ENCODE data around the gene RAET1G. TPM values are rescaled to one million over a fixed set of nuclear protein-coding genes. Genes with fewer than 3 reads are reported as not detected.

RAET1G gene
- total RNA-seq, 2 experiments from 2014 or later = not detected

DNA sequence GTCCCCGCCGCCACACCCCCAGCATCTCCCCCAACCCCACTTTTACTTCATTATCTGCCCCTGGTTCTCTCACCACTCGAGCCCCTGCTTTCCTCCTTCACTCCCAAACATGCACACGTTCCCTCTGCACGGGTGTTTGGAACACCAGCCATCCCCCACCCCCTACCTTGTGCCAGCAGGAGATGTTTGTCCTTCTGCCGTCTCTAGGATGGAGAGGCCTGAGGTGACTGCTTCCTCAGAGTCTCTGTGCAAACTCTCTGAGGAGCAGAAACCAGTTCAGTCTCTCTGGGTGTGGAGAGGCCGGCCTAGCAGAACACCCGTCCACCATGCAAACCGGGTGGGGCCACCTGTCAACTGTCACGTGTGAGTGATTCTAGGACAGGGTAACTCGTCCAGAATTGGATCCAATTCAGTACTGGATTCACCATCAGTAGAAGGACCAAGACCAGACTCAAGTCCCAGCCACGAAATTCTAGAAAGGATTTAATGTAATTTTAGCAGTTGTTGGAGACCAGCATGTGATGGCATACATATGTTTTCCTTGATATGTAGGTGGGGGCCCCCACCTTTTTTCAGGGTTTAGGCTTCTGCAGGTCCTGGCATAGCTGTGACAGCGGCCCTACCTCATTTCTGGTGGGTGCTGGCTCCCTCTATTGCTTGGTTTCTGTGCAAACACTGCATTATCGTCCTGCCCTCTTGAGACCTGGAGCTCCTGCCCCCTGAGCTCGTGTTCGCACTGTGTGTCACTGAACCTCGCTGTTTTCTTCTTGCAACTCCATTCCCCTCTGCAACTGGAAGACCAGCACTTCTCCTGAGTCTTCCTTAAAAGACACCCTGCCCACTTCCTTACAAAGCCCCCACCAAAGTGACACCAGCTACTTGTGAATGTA is 24.8 kb downstream of the RAET1G start, which contains the start of gene RAET1E:
Gene RAET1E, minus strand, starts transcription at position 259 of the 890 bp plus-strand sequence. CDS start 7,212 bp downstream, outside the sequence.
- no peak within 1 kb of the TSS for H3K4me3 ChIP-seq (ENCODE audit: low read depth, low read length, poor library complexity, severe bottlenecking)
- H3K4me2 ChIP-seq (ENCODE audit: low read length) = no peak within 1 kb of the TSS
- peak; percentile 62 for TF ChIP-seq CTCF (conservative IDR thresholded peaks at IDR 0.05; ENCODE audit: low read length)
- no peak for TF ChIP-seq EZH2phosphoT487 (IDR thresholded peaks at IDR 0.05; ENCODE audit: borderline replicate concordance, low read depth, low read length)
- no peaks in the 10 kb centered on the region for H4K20me1 ChIP-seq (ENCODE audit: insufficient read depth, low read length)
- H3K36me3 ChIP-seq (ENCODE audit: insufficient read depth, low read length) = no peaks in the 10 kb centered on the region
- POLR2A ChIA-PET = interaction anchor here (0.5 to 0.7 kb wide), 2 partner anchors 28 to 130 kb away, joined by 3 to 6 read pairs; no protein-coding TSS in a partner anchor
- CTCF ChIA-PET (ENCODE audit: unreplicated experiment) = interaction anchor here (0.6 kb wide), 1 partner anchor 173 kb away, joined by 3 read pairs; no protein-coding TSS in a partner anchor
- no peaks in the 10 kb centered on the region for H3K4me1 ChIP-seq (ENCODE audit: insufficient read depth, low read length, poor library complexity, severe bottlenecking)
- no peaks in the 10 kb centered on the region for H3K79me2 ChIP-seq (ENCODE audit: insufficient read depth, low read depth, low read length)
- H3K9me3 ChIP-seq (ENCODE audit: low read length) = no peaks in the 10 kb centered on the region
- BruUV-seq (replicated peaks) = no TSS peak
- DNase-seq (ENCODE audit: low spot score) = peak; percentile 35
- intact Hi-C loops (cut with micrococcal nuclease; ENCODE audit: unreplicated experiment) = loop anchor here (1.0 kb wide), 1 partner anchor 58 kb away; no protein-coding TSS in a partner anchor
- no peak within 1 kb of the TSS for H3K27ac ChIP-seq (ENCODE audit: low read depth, low read length, poor library complexity, severe bottlenecking)
- no peak within 1 kb of the TSS for H2AFZ ChIP-seq (ENCODE audit: low read length)
- H3K9me2 ChIP-seq (ENCODE audit: insufficient read depth, low read length) = no peaks in the 10 kb centered on the region

- Histone ChIP-seq H3K9me2 (ENCODE audit: insufficient read depth, low read length) (no peaks in the 10 kb centered on the region), H4K20me1 (ENCODE audit: insufficient read depth, low read length) (no peaks in the 10 kb centered on the region), H3K4me3 (ENCODE audit: low read depth, low read length, poor library complexity, severe bottlenecking) (no peak overlapping the region), H2AFZ (ENCODE audit: low read length) (no peak overlapping the region), H3K4me2 (ENCODE audit: low read length) (no peak overlapping the region), H3K79me2 (ENCODE audit: insufficient read depth, low read depth, low read length) (no peaks in the 10 kb centered on the region), H3K4me1 (ENCODE audit: insufficient read depth, low read length, poor library complexity, severe bottlenecking) (no peaks in the 10 kb centered on the region), H3K36me3 (ENCODE audit: insufficient read depth, low read length) (no peaks in the 10 kb centered on the region), H3K9me3 (ENCODE audit: low read length) (no peaks in the 10 kb centered on the region), H3K27ac (ENCODE audit: low read depth, low read length, poor library complexity, severe bottlenecking) (no peak overlapping the region)
- ChIA-PET POLR2A (interaction anchor here (0.6 kb wide), 1 partner anchor 18 kb away, joined by 4 read pairs; no protein-coding TSS in a partner anchor), CTCF (ENCODE audit: unreplicated experiment) (no interaction called here)
- no peak for DNase-seq (ENCODE audit: low spot score)
- no TSS peak for BruUV-seq (replicated peaks)
- intact Hi-C loops (cut with micrococcal nuclease; ENCODE audit: unreplicated experiment) = no loop called here
- TF ChIP-seq EZH2phosphoT487 (IDR thresholded peaks at IDR 0.05; ENCODE audit: borderline replicate concordance, low read depth, low read length) (no peak), CTCF (conservative IDR thresholded peaks at IDR 0.05; ENCODE audit: low read length) (no peak)
Observed at GRCh38 chr6:149897015-149897697, 25.8 kb downstream of the RAET1G start.

Data from OCI-LY7 (cell line).